Gastroesophageal sphincter (tissue), 4 donors: ENCODE measurements around the gene PDE3B. TPM values are rescaled to one million over a fixed set of nuclear protein-coding genes. Genes with fewer than 3 reads are reported as not detected.

ENCODE experiments used
- ATAC-seq: fragments of 150-250 bp; one replicate; pipeline ENCODE4 v1.9.1; 2016; ENCODE audit warnings: mild to moderate bottlenecking, moderate library complexity
- H3K27ac ChIP-seq, 4 donors: fragments of 200-600 bp; sonication (generic) in 3 of 4; 1 replicate in 3 of 4; 2 replicates in 1 of 4; pipeline ENCODE4 v1.5.1; 2016 to 2019
- H3K27me3 ChIP-seq: fragments of 200-600 bp; sonication (generic); one replicate; pipeline ENCODE4 v1.5.1; 2019
- H3K36me3 ChIP-seq, 2 donors: fragments of 200-600 bp; sonication (generic); one replicate each; pipeline ENCODE4 v1.5.1; 2019; ENCODE audit warnings: control low read depth in 1 of 2
- H3K4me1 ChIP-seq, 3 donors: fragments of 200-600 bp; sonication (generic); 1 replicate in 2 of 3; 2 replicates in 1 of 3; pipeline ENCODE4 v1.5.1; 2016 to 2019; ENCODE audit warnings: control low read depth in 2 of 3
- H3K4me3 ChIP-seq, 2 donors: fragments of 200-600 bp; sonication (generic); one replicate each; pipeline ENCODE4 v1.5.1; 2019; ENCODE audit warnings: mild to moderate bottlenecking in 1 of 2, moderate library complexity in 1 of 2
- H3K9me3 ChIP-seq, 3 donors: fragments of 200-600 bp; sonication (generic); one replicate each; pipeline ENCODE4 v1.5.1; 2017 to 2019; ENCODE audit warnings: control low read depth in 2 of 3
- EP300 ChIP-seq: sonication (generic); formaldehyde crosslinking; IDR thresholded peaks from one replicate; pipeline ENCODE4 v1.6.1; 2017; ENCODE audit warnings: antibody characterized with exemption, mild to moderate bottlenecking
- POLR2A ChIP-seq, 2 donors: fragments of 450-650 bp; IDR thresholded peaks; one replicate each; pipeline ENCODE4 v1.6.1; 2017; ENCODE audit warnings: antibody characterized with exemption in 2 of 2, mild to moderate bottlenecking in 2 of 2, moderate library complexity in 1 of 2
- POLR2AphosphoS5 ChIP-seq: sonication (generic); formaldehyde crosslinking; IDR thresholded peaks from one replicate; pipeline ENCODE4 v1.6.1; 2017; ENCODE audit warnings: antibody characterized with exemption
- WGBS, 2 donors: methylation state at CpG; one replicate each; pipeline ENCODE4 v1.1.5; 2018; ENCODE audit warnings: low coverage in 1 of 2; 5-methylcytosine and 5-hydroxymethylcytosine counted together
- total RNA-seq, 4 donors: library from RNA; depleted of rRNA; stranded (reverse); fragments of >200 nt; gene quantifications; one replicate each; pipeline ENCODE4 v1.1.0, GENCODE V29; 2016
- TF ChIP-seq, protein P1 (sequence below), 4 experiments: fragments of 200-600 bp in 2 of 4; fragments of 450-650 bp in 2 of 4; sonication (generic) in 1 of 4; IDR thresholded peaks; one replicate each; pipeline ENCODE4 v1.5.1; 2017 to 2019; ENCODE audit warnings: antibody characterized with exemption in 4 of 4, mild to moderate bottlenecking in 2 of 4, moderate library complexity in 2 of 4

PDE3B gene
- total RNA-seq, 4 donors from 2014 or later, result 11.7 to 21.8 (median 17.9) TPM

DNA sequence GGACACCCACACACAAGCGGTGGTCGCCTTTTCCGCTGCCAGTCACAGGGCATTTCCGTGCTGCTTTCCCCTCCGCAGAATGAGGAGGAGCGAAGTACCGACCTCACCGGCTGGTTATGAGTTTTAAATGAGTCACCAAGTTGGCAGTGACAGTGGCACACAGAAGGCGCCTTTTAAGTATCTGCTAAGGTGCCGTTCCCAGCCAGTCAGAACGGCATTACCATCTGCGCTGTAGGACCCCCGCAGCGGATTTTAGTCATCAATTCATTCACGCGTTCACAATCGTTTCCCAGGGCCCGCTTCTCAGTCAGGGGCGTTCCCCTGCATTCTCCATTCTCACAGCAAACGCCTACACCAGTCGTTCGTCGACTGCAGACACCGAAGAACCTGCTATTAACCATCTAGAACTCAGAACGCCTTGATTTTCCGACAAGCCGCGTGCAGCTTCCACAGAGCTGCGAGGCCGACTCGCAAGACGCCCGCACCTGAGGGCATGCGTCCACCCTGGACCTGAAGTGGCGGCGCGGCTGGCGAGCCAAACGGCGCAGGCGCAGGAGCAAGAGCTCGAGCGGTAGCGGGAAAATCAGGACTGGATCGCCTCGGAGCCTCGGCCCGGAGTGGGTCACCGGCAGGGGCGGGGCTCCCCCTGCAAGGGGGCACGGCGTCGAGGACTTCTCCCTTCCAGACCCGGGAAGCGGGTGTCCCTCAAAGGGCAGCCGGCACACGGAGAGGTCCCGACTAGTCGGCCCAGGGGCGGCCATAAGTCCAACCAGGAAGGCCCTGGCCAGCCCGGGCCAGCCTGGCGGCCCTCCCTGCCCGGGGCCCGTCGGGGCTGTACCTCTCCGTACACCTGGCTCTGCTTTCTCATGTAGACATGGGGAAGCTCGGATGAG, 247.8 kb downstream of the PDE3B start:
- TF ChIP-seq POLR2A (IDR thresholded peaks at IDR 0.05) (peak; percentile 48 to 49), POLR2AphosphoS5 (peak; percentile 89), EP300 (no peak)
- TF ChIP-seq, protein P1, sequence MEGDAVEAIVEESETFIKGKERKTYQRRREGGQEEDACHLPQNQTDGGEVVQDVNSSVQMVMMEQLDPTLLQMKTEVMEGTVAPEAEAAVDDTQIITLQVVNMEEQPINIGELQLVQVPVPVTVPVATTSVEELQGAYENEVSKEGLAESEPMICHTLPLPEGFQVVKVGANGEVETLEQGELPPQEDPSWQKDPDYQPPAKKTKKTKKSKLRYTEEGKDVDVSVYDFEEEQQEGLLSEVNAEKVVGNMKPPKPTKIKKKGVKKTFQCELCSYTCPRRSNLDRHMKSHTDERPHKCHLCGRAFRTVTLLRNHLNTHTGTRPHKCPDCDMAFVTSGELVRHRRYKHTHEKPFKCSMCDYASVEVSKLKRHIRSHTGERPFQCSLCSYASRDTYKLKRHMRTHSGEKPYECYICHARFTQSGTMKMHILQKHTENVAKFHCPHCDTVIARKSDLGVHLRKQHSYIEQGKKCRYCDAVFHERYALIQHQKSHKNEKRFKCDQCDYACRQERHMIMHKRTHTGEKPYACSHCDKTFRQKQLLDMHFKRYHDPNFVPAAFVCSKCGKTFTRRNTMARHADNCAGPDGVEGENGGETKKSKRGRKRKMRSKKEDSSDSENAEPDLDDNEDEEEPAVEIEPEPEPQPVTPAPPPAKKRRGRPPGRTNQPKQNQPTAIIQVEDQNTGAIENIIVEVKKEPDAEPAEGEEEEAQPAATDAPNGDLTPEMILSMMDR (IDR thresholded peaks at IDR 0.05), result peak in 1 of 4 experiments; percentile 14
- H3K36me3 ChIP-seq, result no peaks in the 10 kb centered on the region
- no peaks in the 10 kb centered on the region for H3K9me3 ChIP-seq
- peak; percentile 84 for ATAC-seq
- no peaks in the 10 kb centered on the region for H3K27me3 ChIP-seq
- peak overlapping the region; percentile 70 to 81 for H3K4me3 ChIP-seq
- peaks cover 0 to 35% (median 0%) of the 10 kb centered on the region in 3 donors for H3K4me1 ChIP-seq
- WGBS, 2 donors, result no CpG with 5 or more reads among the region's 67 CpGs
- H3K27ac ChIP-seq, result peak overlapping the region; percentile 75 to 96 (median 92)

DNA sequence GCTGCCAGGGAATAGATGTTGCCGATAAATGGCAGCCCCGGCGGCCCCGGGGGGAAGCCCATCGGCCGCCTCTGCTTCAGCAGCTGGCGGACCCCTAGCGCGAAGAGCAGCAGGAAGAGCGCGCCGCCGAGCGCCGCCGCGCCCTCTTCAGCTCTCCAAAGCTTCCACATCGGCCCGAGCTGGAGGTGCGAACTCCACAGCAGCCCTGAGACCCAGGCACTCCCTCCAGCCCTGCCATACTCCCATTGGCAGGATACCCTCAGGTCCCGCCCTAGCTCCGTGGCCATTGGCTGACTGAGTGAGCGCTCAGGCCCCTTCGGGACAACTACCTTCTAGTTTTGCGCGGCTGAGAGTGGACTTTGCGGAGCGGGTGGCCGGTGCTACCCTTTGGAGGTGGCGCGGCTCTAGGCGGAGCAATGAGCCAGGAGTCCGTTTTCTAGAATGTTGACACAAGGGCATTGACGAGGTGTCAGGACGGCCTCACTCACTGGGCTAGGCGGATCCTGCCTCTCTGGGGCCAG, 248.5 kb downstream of the PDE3B start, which contains the start of gene CYP2R1:
TSS of gene CYP2R1 (minus strand) at position 196 of the 521 bp plus-strand sequence. CDS start at position 170, 26 bp downstream.
- H3K9me3 ChIP-seq, result no peaks in the 10 kb centered on the region
- TF ChIP-seq EP300 (no peak), POLR2A (IDR thresholded peaks at IDR 0.05) (peak in 1 of 2 donors; percentile 12), POLR2AphosphoS5 (peak; percentile 32)
- TF ChIP-seq, protein P1 (IDR thresholded peaks at IDR 0.05), result peak in 1 of 4 experiments; percentile 9
- peak within 1 kb of the TSS; percentile 70 to 81 for H3K4me3 ChIP-seq
- H3K36me3 ChIP-seq, result no peaks in the 10 kb centered on the region
- peaks cover 0 to 32% (median 0%) of the 10 kb centered on the region in 3 donors for H3K4me1 ChIP-seq
- ATAC-seq, result peak; percentile 99
- no peaks in the 10 kb centered on the region for H3K27me3 ChIP-seq
- 0% methylated on average over 9 of the region's 36 CpGs; no CpG with 5 or more reads in 1 of the 2 donors for WGBS, 2 donors
- H3K27ac ChIP-seq, result peak within 1 kb of the TSS; percentile 75 to 96 (median 92)

DNA sequence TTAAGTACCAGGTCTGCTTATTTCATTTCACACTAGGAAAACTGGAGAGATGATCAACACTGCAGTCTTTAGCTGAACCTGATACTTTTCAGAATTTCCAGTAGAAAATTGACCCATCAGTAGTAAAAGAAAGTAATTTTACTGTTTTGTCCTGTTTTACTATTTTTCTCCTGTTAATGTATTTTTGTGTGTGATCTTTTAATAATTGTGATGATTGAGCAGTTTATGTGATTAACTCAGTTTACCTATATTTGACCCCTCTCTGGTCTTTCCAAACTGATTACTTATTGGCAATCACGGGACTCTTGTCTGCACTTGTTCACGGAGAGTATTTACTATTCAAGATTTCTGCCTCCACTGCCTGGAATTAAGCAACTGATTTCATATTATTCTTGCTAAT, 249.0 kb downstream of the PDE3B start:
- TF ChIP-seq, protein P1 (IDR thresholded peaks at IDR 0.05), result no peak
- no peak for TF ChIP-seq POLR2AphosphoS5
- no peak for TF ChIP-seq POLR2A (IDR thresholded peaks at IDR 0.05)
- no peak for TF ChIP-seq EP300
- ATAC-seq, result no peak
- Histone ChIP-seq H3K4me1 (peaks cover 0 to 31% (median 0%) of the 10 kb centered on the region in 3 donors), H3K27me3 (no peaks in the 10 kb centered on the region), H3K27ac (peak overlapping the region in 3 of 4 donors; percentile 91 to 96 (median 94)), H3K9me3 (no peaks in the 10 kb centered on the region), H3K36me3 (no peaks in the 10 kb centered on the region), H3K4me3 (peak overlapping the region; percentile 70 to 81)
- 74 to 85% methylated on average over 2 of the region's 2 CpGs for WGBS, 2 donors

DNA sequence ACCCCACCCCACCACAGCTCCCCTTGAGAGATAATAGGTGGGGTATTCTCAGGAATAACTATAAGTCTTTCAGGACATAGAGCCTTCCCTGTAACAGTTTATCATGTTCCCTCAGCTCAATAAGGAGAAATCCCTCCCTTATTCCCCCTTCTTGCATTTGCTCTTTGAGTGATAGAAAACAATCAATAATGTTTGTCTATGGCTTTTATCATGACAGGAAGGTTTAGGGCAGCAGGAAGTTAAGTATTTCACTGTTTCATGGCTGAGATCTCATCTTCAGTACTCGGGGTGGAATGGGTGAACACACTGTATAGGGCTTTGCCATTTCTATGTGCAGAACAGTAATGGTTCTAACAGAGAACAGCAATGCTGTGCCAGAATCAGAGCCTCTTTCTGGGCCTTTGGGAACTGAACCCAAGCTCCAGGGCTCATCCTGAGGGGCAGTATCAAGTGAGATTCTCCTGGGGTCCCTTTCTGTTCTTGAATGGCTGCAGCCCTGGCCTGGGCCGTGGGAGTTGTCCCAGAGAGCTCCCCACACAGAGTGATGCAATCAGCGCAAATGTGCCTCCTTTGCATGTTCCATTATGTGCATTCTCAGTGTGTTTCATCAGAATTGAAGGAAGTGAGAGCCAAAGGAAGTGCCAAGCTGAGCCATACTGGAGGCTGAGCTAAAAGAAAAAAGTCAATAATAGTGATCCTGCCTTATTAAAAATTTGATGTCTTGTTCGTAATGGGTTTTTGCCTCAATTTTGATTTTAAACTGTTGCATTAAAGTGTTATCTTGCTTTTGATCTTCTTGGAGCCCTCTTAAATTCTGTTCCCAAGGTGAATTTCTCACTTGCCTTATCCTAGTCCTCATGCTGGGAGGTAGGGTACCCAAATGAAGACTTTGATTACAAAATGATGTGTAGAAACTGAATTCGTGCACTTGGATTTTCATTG, 251.3 kb downstream of the PDE3B start:
- H3K36me3 ChIP-seq, result no peaks in the 10 kb centered on the region
- 64 to 66% methylated on average over 4 of the region's 5 CpGs for WGBS, 2 donors
- peaks cover 0 to 18% (median 0%) of the 10 kb centered on the region in 3 donors for H3K4me1 ChIP-seq
- no peaks in the 10 kb centered on the region for H3K9me3 ChIP-seq
- no peak for ATAC-seq
- H3K27ac ChIP-seq, result no peak overlapping the region
- TF ChIP-seq EP300, result no peak
- TF ChIP-seq, protein P1 (IDR thresholded peaks at IDR 0.05), result no peak
- no peak for TF ChIP-seq POLR2A (IDR thresholded peaks at IDR 0.05)
- no peaks in the 10 kb centered on the region for H3K27me3 ChIP-seq
- no peak overlapping the region for H3K4me3 ChIP-seq
